GM19238 (cell line): ENCODE measurements around the gene TBC1D32.
"Not testable (repeated sequence)": the region's sequence is repeated elsewhere in the genome, so short reads cannot be mapped to it uniquely, and the experiment has no call there.

Experiments
- DNase-seq: peaks from one replicate; pipeline ENCODE4 v3.0.0; 2011; ENCODE audit warnings: low spot score; ENCODE audit not compliant: insufficient read length

TBC1D32 gene

GRCh38 chr6:121222656-121223055 is 111.6 kb downstream of the TBC1D32 start:
- no peak for DNase-seq

DNA sequence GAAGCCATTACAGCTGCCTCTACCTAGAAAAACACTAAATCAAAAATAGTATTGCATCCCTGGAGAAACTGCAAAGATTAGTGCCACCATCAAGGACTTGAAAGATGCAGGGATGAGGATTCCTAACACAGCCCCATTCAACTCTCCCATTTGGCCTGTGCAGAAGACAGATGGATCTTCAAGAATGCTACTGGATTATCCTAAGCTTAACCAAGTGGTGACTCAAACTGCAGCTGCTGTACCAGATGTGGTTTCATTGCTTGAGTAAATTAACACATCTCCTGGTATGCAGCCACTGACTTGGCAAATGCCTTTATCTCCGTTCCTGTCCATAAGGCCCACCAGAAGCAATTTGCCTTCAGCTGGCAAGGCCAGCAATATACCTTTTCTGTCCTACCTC is 117.4 kb downstream of the TBC1D32 start:
- no peak for DNase-seq

DNA sequence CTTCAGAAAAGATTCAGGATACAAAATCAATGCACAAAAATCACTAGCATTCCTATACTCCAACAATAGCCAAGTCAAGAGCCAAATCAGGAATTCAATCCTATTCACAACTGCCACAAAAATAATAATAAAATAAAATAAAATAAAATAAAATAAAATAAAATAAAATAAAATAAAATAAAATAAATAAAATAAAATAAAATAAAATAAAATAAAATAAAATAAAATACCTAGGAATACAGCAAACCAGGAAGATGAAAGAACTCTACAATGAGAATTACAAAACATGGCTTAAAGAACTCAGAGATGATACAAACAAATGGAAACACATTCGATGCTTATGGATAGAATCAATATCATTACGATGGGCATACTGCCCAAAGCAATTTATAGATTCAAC is 120.9 kb downstream of the TBC1D32 start:
- not testable (repeated sequence) for DNase-seq

GRCh38 chr6:121210943-121211342 is 123.3 kb downstream of the TBC1D32 start:
- DNase-seq, result no peak

GRCh38 chr6:121205569-121205968 is 128.7 kb downstream of the TBC1D32 start:
- no peak for DNase-seq

DNA sequence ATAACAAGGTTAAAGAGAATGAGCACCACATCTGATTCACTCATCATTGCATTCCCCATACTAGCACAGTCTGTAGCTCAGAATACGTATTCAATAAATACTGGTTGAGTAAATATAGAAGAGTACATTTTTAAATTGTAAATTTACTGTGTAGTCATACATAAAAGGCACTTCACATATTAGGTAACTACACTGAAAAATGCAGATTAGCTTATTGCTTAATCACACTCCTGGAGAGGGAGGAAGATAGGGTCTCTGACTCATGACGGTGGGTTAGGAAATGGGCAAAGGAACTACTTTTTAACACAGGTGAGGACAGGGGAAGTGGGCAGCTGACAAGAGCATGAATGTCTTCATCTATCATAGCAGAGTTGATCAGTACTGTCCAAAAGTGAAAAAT is 133.2 kb downstream of the TBC1D32 start:
- no peak for DNase-seq

GRCh38 chr6:121196042-121196441 is 138.2 kb downstream of the TBC1D32 start:
- DNase-seq, result not testable (repeated sequence)

DNA sequence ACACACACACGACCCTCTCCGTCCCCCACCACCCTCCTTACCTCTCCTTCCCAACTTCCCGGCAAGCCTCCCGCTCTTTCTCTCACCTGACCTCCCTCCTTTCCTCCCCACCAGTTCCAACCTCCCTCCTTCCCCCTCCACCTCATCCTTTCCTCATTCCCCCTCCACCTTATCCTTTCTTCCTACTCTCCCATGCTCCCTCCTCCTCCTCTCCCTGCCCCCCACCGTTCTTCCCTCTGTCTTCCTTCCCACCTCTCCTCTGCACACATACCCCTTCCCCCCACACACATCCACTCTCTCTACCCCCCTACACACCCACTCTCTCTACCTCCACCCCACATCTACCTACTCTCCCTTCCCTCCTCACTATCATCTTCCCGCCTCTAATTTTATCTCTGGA is 144.2 kb downstream of the TBC1D32 start:
- no peak for DNase-seq

DNA sequence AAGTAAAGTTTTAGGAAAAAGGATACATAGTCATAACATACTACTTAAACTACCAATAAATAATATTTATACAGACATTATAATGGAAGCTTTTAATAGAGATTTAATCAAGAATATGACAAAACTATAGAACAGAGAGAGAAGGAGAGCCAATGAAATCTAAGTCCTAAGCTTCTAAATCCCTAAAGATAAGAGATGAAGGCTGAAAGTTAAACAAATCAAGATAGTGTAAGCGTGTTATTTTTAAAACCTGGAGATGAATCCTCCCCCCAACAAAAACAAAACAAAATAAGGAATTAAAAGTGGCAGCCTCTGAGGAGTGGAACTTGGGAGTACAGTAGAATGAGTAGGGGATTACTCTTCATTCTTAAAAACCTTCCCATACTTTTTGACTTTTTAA is 145.9 kb downstream of the TBC1D32 start:
- no peak for DNase-seq

GRCh38 chr6:121187833-121188200 is 146.5 kb downstream of the TBC1D32 start:
- DNase-seq, result no peak

GRCh38 chr6:121187200-121187832 is 147.0 kb downstream of the TBC1D32 start:
- no peak for DNase-seq

GRCh38 chr6:121183742-121184141 is 150.5 kb downstream of the TBC1D32 start:
- no peak for DNase-seq

- DNase-seq, result no peak
These were observed 158.5 kb downstream of the TBC1D32 start for GRCh38 chr6:121175827-121176226.

DNA sequence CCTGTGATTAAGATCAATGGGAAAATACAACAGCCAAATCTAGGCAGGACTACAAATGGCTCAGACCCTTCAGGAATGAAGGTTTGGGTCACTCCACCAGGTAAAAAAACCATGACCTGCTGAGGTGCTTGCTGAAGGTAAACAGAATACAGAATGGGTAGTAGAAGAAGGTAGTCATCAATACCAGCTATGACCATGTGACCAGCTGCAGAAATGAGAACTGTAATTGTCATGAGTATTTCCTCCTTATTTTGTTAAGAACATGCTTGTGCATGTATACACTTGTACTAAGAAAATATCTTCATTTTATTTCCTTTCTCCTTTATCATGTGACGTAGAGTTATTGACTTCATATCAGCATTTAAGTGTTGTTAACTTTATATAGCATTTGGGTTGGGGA is 161.8 kb downstream of the TBC1D32 start:
- DNase-seq, result not testable (repeated sequence)

DNA sequence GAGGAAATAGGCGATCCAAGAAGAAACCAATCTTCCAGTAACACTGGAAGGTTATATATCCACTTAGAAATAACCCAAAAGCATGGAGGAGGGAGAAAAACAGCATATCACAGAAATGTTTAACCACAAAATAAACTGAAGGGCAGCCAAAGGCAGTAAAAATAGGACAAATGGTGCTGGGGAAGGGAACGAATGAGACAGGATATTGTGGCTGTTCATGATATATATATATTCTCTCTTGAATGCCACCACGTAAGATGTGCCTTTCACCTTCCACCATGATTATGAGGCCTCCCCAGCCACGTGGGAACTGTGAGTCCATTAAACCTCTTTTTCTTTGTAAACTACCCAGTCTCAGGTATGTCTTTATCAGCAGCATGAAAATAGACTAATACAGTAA is 162.4 kb downstream of the TBC1D32 start:
- no peak for DNase-seq

DNA sequence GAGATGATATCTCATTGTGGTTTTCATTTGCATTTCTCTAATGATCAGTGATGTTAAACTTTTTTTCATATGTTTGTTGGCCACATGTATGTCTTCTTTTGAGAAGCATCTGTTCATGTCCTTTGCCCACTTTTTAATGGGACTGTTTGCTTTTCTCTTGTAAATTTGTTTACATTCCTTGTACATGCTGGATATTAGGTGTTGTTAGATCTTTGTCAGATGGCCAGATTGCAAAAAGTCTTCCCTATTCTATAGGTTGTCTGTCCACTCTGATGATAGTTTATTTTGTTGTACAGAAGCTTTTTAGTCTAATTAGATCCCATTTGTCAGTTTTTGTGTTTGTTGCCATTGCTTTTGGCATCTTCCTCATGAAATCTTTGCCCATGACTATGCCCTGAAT is 172.4 kb downstream of the TBC1D32 start:
- no peak for DNase-seq

DNA sequence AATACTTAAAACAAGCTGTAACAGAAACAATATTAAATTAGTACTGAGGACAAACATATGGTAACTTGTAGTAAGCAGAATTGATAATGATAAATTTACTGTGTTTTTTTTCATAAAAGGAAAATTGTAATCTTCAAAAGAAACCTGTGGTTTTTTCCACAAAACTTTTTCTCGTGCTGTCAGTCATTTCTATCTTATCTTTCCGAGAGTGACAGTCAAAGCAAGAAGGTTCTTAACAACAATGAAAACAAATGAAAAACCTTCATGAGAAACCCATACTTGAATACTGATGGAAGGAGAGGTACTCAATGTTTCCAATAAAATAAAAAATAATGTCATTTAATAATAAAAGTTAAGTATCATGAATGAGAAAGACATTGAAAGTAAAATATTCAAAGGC is 174.0 kb downstream of the TBC1D32 start:
- DNase-seq, result no peak

- no peak for DNase-seq
These were observed 175.4 kb downstream of the TBC1D32 start for GRCh38 chr6:121158891-121159290.

DNA sequence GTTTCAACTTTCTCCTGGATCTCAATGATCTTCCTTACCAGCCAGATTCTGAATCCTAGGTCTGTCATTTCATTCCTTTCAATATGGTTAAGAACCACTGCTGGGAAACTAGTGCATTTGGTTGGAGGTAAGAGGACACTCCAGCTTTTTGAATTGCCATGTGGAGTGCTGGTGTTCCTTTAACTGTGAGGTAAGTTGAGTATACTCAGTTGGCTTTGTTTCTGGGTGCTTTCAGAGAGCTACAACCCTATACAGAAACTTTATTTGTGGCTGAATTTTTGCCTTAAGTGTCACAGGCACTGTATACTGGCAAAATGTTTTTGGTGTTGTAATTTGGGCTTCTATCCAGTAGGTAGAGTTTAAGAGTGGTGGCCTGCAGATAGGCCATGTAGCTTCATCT is 175.8 kb downstream of the TBC1D32 start:
- no peak for DNase-seq

DNA sequence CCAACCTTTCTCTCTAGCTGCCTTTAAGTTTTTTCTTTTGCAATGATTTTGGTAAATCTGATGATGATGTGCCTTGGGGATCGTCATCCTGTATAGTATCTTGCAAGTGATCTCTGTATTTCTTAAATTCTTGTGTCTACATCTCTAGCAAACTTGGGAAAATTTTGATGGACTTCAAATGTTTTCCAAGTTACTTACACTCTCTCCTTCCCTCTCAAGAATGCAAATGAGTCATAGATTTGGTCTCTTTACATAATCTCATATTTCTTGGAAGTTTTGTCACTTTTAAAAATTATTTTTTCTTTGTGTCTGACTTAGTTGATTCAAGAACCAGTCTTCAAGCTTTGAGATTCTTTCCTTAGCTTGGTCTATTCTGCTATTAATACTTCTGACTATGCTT is 176.4 kb downstream of the TBC1D32 start:
- DNase-seq, result no peak

GRCh38 chr6:121143476-121143875 is 190.8 kb downstream of the TBC1D32 start:
- no peak for DNase-seq

DNA sequence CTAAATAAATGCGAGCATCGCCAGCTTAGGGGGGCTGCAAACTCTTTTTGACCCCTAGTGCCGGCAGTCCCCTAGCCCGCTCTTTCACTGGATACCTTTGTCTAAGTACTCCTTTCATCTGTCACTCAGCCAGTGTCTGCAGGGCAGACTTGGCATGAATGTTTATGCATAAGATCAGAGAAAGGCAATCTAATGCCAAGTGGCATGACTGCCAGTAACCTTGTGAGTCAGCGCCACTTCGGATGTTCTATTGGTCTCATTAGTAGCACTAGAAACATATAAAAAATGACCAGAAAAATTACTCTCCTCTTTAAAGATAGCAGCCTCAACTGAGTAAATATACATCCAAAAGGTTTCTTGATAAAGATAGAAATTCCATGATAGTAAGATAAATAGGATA is 192.2 kb downstream of the TBC1D32 start:
- DNase-seq, result no peak

- no peak for DNase-seq
These were observed 198.9 kb downstream of the TBC1D32 start for GRCh38 chr6:121135425-121135824.

DNA sequence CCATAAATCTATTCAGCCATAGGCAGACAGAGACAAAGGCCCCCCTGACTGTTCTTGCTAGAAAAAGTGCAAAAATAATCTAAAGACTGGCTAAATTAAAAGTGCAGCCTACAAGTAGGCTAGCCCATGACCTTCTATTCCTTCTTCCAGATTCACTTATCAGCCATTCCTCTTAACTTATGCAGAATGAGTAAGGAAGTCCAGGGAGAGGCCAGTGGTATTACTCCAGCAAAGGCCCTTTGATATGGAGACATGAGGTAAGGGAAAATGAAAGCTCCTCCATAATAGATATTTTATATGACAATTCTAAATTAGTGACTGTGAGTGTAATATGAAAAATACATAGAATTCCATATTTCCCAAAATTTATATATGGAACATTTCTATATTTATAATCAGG is 199.4 kb downstream of the TBC1D32 start:
- no peak for DNase-seq
